ENCODE measurements around the gene PAPPA.

DNA sequence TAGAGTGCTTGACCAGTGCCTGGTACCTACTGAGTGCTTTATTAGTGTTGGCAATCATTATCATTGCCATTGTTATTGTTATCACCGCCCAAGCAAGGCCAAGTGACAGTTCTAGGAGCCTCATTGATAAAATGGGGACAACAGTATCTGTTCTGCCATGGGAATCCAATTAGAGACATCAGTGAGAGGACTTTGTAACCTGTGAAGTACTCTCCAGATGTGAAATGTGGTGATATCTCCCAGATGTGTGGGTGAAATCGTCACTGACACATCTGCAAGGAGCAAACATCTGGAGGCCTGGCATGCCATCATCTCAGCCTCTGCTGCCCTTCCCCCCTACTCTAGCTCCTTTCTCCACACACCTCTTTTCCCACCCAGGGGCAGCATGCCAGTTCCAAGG lies 260.8 kb downstream of the PAPPA start:
- TF ChIP-seq, protein P1, sequence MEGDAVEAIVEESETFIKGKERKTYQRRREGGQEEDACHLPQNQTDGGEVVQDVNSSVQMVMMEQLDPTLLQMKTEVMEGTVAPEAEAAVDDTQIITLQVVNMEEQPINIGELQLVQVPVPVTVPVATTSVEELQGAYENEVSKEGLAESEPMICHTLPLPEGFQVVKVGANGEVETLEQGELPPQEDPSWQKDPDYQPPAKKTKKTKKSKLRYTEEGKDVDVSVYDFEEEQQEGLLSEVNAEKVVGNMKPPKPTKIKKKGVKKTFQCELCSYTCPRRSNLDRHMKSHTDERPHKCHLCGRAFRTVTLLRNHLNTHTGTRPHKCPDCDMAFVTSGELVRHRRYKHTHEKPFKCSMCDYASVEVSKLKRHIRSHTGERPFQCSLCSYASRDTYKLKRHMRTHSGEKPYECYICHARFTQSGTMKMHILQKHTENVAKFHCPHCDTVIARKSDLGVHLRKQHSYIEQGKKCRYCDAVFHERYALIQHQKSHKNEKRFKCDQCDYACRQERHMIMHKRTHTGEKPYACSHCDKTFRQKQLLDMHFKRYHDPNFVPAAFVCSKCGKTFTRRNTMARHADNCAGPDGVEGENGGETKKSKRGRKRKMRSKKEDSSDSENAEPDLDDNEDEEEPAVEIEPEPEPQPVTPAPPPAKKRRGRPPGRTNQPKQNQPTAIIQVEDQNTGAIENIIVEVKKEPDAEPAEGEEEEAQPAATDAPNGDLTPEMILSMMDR (conservative IDR thresholded peaks at IDR 0.05; ENCODE audit: low read length) = no peak
- TF ChIP-seq EZH2phosphoT487 (IDR thresholded peaks at IDR 0.05; ENCODE audit: borderline replicate concordance) = no peak
